Activated T-helper 9 cell treated with anti-CD3 and anti-CD28 coated beads, Interleukin-2, amount 50 U/mL, for 16 hours (primary cell): ENCODE results near the gene ABHD17B.

Source experiments
- DNase-seq: peaks from one replicate; pipeline ENCODE4 v3.0.0-alpha.2; 2020; ENCODE audit warnings: low read depth

The ABHD17B gene

GRCh38 chr9:71819115-71819739, 91.8 kb downstream of the ABHD17B start:
- DNase-seq, result no peak

- no peak for DNase-seq
These were observed 94.0 kb downstream of the ABHD17B start for GRCh38 chr9:71816916-71817451.
